ENCODE results near the gene ATP1B2. TPM values are rescaled to one million over a fixed set of nuclear protein-coding genes. Genes with fewer than 3 reads are reported as not detected.

Gene ATP1B2
- total RNA-seq, 1 experiment from 2014 or later = not detected

DNA sequence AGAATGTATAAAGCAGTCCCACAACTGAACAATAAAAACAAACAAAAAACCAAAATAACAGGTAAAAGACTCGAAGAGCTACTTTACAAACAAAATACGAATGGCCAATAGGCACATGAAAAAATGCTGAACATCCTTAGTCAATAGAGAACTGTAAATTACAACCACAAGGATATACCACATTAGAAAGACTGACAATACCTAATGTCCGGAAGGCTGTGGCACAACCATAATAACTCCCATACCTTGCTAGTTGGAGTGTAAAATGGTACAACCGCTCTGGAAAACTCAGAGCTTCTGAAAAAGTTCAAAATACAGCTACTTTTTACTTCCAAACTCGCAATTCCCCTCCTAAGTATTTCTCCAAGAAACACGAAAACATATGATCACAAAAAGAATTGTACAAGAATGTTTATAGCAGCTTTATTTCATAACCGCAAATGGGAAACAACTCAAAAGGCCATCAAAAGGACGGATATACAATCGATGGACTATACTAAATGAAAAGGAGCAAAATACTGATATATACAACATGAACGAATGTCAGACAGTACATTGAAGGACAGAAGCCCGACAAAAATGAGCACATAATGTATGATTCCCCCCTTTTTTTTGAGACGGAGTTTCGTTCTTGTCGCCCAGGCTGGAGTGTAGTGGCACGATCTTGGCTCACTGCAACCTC is 34.3 kb downstream of the ATP1B2 start:
- DNase-seq (ENCODE audit: low spot score) = peak; percentile 5

DNA sequence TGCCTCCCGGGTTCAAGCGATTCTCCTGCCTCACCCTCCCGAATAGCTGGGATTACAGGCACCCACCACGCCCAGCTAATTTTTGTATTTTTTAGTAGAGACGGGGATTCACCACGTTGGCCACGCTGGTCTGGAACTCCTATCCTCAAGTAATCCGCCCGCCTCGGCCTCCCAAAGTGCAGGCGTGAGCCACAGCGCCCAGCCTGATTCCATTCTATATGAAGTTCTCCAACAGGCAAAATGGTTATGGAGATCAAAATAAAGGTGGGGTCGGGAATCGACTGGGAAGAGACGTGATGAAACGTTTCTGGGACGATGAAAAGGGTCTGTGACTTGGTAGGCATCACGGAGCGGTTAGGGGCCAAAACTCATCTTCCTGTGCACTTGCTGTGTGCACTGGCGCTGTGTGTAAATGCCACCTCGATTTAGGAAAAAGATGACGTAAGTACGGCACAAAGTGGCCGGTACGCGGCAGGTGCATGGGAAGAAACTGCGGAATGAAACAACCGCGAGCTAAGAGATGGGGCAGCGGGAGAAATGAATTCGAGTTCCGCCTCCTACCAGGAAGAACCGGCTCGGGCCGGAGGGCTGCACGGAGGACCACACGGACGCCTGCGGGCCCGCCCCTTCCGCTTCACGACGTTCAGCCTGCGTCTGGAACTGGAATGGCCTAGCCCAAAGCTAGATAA is 35.0 kb downstream of the ATP1B2 start:
- peak; percentile 91 for DNase-seq (ENCODE audit: low spot score)

DNA sequence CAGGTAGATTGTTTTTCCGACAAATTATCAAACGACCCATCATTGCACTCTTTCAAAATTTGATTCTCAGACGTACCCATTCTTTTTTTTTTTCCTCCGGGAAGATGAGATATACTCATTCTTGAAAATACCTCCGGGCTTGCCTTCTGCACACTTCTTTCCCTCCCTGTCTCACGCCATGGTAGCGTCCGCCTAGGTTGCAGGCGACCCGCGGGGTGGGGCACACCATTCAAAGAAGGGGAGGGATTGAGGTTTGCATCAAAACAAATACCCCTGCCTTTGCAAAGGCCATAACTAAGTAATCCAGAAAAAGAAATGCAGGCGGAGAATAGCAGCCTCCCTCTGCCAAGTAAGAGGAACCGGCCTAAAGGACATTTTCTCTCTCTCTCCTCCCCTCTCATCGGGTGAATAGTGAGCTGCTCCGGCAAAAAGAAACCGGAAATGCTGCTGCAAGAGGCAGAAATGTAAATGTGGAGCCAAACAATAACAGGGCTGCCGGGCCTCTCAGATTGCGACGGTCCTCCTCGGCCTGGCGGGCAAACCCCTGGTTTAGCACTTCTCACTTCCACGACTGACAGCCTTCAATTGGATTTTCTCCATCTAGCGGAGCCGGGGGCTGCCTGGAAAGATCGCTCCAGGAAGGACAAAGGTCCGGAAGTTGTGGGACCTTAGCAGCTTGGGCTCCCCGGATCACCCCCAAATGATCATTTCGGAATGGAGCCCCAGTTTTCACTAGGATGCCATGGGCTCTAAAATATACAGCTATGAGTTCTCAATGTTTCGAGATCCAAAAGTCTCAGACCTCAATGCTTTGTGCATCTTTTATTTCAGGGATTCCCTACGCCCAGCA is 35.7 kb downstream of the ATP1B2 start:
- DNase-seq (ENCODE audit: low spot score) = peak; percentile 88

DNA sequence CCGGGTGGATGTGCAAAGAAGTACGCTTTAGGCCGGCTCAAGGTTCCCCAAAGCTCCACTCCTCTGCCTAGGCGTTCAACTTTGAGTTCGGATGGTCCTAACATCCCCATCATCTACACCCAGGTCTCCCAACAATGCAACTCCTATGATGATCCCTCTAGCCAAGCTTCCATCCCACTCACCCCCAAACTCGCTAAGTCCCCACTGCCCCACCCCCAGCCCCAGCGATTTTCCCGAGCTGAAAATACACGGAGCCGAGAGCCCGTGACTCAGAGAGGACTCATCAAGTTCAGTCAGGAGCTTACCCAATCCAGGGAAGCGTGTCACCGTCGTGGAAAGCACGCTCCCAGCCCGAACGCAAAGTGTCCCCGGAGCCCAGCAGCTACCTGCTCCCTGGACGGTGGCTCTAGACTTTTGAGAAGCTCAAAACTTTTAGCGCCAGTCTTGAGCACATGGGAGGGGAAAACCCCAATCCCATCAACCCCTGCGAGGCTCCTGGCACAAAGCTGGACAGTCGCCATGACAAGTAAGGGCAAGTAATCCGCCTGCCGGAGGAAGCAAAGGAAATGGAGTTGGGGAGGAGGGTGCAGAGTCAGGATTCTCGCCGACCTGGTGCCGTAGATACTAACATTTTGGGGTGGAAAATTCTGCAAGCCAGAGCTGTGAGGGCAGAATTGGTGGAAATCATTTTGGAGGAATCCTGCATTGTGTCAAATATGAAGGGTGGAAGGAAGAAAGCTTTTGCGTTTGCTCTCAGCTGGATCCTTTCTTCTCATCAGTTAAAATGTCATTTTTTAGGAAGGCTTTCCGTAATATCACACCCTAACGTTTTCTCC is 36.6 kb downstream of the ATP1B2 start, which contains the start of gene TP53:
TSS of gene TP53 (minus strand) at position 419 of the 836 bp plus-strand sequence. CDS start 10,896 bp downstream, outside the sequence.
- DNase-seq (ENCODE audit: low spot score) = peak; percentile 88

- DNase-seq (ENCODE audit: low spot score) = peak; percentile 92
Measured at GRCh38 chr17:7687908-7688807, 37.4 kb downstream of the ATP1B2 start, which contains the start of gene WRAP53. Gene WRAP53, plus strand, starts transcription at chr17:7688477. Its CDS starts 172 bp downstream, at chr17:7688649.

DNA sequence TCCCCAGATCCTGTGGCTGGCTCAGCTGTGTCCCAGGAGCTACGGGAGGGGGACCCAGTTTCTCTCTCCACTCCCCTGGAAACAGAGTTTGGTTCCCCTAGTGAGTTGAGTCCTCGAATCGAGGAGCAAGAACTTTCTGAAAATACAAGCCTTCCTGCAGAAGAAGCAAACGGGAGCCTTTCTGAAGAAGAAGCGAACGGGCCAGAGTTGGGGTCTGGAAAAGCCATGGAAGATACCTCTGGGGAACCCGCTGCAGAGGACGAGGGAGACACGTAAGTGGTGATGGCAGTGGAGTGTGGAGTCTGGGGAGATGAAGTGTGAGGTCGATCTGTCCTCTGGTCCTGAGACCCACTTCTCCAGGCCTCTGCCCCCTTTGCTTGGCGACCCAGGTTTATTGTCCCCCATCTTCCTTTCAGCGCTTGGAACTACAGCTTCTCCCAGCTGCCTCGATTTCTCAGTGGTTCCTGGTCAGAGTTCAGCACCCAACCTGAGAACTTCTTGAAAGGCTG is 38.1 kb downstream of the ATP1B2 start:
- no peak for DNase-seq (ENCODE audit: low spot score)

GRCh38 chr17:7695586-7695985 is 44.9 kb downstream of the ATP1B2 start:
- no peak for DNase-seq (ENCODE audit: low spot score)

GRCh38 chr17:7697828-7698588 is 47.3 kb downstream of the ATP1B2 start:
- no peak for DNase-seq (ENCODE audit: low spot score)

- no peak for DNase-seq (ENCODE audit: low spot score)
Measured at GRCh38 chr17:7700510-7700909, 49.8 kb downstream of the ATP1B2 start.

GRCh38 chr17:7701681-7702080 is 51.0 kb downstream of the ATP1B2 start:
- no peak for DNase-seq (ENCODE audit: low spot score)

- no peak for DNase-seq (ENCODE audit: low spot score)
Measured at GRCh38 chr17:7702776-7703175, 52.0 kb downstream of the ATP1B2 start.

GRCh38 chr17:7703584-7704479 is 53.1 kb downstream of the ATP1B2 start:
- DNase-seq (ENCODE audit: low spot score) = peak; percentile 34

DNA sequence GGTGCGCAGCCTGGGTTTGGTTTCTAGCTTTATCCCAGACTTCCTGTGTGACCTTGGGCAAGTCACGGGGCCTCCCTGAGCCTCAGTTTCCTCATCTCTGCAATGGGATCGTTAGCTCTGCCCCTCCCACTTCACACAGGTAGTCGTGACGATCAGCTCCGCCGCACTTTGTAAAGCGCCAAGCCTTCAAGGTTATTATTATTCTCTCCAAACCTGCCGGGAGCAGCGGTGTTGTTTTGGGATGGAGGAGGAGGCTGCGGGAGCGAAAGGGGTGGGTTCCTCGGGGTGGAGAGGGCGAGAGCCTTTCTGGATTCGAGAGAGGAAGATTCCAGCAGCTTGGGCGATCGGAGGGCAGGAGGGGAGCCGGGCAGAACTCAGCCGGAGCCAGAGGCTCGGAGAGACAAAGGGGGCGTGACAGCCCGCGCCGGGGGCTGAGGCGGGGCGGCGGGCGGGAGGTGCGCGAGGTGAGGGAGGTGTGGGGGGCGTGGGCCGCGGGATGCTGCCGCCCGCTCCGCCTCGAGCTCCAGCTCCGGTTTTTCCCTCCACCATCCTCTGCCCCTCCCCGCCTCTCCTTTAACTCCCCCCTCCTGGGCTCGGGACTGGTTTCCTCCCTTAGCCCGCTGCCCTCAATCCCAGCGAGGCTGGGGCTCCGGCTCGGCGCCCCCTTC is 54.0 kb downstream of the ATP1B2 start, which contains the start of gene EFNB3:
TSS of gene EFNB3 (plus strand) at position 602 of the 668 bp plus-strand sequence. CDS start 397 bp downstream, outside the sequence.
- DNase-seq (ENCODE audit: low spot score) = no peak

DNA sequence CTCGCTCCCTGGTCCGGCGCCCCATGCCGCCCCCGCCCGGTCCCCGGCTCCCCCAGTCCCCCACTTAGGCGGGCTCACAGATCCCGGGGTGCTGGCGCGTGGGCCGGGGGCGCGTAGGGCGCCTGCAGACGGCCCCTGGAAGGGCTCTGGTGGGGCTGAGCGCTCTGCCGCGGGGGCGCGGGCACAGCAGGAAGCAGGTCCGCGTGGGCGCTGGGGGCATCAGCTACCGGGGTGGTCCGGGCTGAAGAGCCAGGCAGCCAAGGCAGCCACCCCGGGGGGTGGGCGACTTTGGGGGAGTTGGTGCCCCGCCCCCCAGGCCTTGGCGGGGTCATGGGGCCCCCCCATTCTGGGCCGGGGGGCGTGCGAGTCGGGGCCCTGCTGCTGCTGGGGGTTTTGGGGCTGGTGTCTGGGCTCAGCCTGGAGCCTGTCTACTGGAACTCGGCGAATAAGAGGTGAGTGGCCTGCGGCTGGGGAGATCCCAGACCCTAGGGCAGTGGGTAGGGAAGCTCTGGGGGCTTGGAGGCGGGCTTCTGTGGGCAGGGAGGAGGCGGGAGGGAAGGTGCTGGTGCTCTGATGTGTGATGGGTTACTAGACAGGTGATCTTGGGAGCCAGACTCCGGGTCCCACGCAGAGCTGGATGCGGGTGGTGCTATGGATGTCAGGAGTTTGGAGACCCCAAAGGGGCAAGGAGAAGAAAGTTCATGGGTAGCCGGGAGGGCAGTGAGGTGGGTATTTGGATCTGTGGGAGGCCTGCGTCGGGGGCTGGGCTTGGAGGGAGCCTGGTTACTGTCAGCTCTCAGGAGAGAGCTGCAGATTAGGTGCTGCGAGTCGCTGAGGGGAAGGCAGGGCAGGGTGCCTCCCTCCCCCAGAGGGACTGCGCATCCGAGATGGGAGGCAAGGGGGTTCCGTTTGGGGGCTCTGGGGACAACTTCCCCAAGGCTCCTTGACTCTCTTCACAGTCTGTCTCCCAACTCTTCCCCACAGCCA is 54.8 kb downstream of the ATP1B2 start:
- DNase-seq (ENCODE audit: low spot score) = no peak

DNA sequence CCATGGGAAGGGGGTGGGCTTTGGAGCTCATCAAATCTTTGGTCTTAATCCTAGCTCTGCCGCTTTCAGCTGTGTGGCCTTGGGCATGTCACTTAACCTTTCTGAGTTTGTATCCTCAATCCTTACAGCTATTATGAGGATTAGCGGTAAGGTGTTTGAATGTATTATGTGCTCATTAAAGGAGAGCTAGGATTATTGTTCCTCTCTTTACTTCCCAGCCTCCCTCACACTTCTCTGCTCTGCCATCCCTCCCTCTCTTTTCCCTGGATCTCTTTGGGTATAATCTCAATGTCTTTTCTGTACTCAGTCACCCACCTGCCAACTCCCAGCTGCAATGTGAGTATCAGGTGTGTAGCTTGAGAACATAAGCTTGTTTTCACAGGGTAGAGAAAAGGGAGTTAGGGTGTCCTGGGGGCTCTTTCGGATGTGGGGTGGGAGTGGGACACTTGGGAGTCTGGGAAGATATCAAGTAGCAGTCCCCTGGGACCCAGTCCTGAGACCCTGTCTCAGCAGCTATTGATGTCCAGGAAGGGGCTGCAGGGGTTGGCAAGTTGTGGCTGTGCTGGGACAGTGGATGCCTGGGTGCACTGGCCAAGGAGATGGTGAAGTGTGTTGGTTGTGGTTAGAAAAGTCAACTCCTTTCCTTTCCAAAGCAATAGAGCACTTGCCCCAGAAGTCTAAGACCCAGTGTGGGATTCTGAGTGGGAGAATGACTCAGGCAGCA is 56.1 kb downstream of the ATP1B2 start:
- no peak for DNase-seq (ENCODE audit: low spot score)

All from HT-29 (cell line).